BJ (cell line): Measurements from ENCODE around the gene PTPN23. TPM values are rescaled to one million over a fixed set of nuclear protein-coding genes. Genes with fewer than 3 reads are reported as not detected.

Experiments
- CTCF ChIA-PET: fragments of 350-600 bp; formaldehyde crosslinking; extraction: SDS; loops from one replicate; lab custom pipeline; 2021; ENCODE audit warnings: antibody characterized with exemption, inconsistent platforms; lab: Yijun Ruan, JAX
- POLR2A ChIA-PET: fragments of 300-600 bp; sonication (Branson Sonifier 250); formaldehyde crosslinking; extraction: SDS; loops from one replicate; lab custom pipeline; 2021; ENCODE audit warnings: antibody characterized with exemption; lab: Charles Lee
- DNase-seq: peaks from one replicate; pipeline ENCODE4 v3.0.0-alpha.2; 2011; ENCODE audit warnings: low read depth
- H3K27me3 ChIP-seq: 2 replicates; pipeline ENCODE4 v1.6.0; 2011; ENCODE audit warnings: low read length; ENCODE audit not compliant: control insufficient read depth, insufficient read depth
- H3K36me3 ChIP-seq: 2 replicates; pipeline ENCODE4 v1.5.1; 2011; ENCODE audit warnings: low read length; ENCODE audit not compliant: control insufficient read depth, insufficient read depth
- H3K4me3 ChIP-seq: 2 replicates; pipeline ENCODE4 v1.5.1; 2011; ENCODE audit warnings: low read depth, mild to moderate bottlenecking, control low read depth, low read length
- polyA plus RNA-seq: library from polyadenylated mRNA; depleted of rRNA; stranded (reverse); fragments of >200 nt; gene quantifications from 2 replicates; pipeline ENCODE4 v1.2.3, GENCODE V29; 2011
- TF ChIP-seq, protein P1 (sequence below): IDR thresholded peaks from 2 replicates; pipeline ENCODE4 v1.5.1; 2011; ENCODE audit warnings: low read depth, mild to moderate bottlenecking, control low read depth, inconsistent platforms, low read length, moderate library complexity; ENCODE audit not compliant: insufficient read depth

The PTPN23 gene
- polyA plus RNA-seq, 1 experiment = 2.5 TPM

DNA sequence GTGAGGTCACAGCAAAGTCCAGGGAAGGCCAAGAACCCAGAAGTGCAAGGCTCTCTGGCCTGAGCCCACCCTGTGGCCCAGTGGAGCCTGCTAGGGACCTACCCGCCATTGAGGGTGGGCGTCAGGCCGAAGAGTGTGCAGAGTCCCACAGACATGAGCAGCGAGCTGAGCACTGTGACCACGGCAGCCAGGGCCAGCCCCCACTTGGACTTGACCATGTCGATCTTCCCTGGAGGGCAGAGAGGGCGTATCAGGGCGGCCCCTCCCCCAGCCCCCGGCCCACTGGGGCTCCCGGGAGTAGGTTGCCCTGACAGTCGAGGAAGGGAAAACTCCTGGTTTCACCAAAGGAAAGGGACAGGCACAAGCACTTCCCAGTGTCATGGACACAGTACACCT is 44.6 kb downstream of the PTPN23 start:
- peaks cover 18% of the 10 kb centered on the region for H3K36me3 ChIP-seq
- ChIA-PET CTCF (interaction anchor here (6.0 kb wide), 1 partner anchor 50 kb away, joined by 71 read pairs; the partner anchor contains the start of gene SCAP), POLR2A (no interaction called here)
- no peak overlapping the region for H3K4me3 ChIP-seq
- H3K27me3 ChIP-seq = no peaks in the 10 kb centered on the region
- TF ChIP-seq, protein P1, sequence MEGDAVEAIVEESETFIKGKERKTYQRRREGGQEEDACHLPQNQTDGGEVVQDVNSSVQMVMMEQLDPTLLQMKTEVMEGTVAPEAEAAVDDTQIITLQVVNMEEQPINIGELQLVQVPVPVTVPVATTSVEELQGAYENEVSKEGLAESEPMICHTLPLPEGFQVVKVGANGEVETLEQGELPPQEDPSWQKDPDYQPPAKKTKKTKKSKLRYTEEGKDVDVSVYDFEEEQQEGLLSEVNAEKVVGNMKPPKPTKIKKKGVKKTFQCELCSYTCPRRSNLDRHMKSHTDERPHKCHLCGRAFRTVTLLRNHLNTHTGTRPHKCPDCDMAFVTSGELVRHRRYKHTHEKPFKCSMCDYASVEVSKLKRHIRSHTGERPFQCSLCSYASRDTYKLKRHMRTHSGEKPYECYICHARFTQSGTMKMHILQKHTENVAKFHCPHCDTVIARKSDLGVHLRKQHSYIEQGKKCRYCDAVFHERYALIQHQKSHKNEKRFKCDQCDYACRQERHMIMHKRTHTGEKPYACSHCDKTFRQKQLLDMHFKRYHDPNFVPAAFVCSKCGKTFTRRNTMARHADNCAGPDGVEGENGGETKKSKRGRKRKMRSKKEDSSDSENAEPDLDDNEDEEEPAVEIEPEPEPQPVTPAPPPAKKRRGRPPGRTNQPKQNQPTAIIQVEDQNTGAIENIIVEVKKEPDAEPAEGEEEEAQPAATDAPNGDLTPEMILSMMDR = no peak
- DNase-seq = no peak

DNA sequence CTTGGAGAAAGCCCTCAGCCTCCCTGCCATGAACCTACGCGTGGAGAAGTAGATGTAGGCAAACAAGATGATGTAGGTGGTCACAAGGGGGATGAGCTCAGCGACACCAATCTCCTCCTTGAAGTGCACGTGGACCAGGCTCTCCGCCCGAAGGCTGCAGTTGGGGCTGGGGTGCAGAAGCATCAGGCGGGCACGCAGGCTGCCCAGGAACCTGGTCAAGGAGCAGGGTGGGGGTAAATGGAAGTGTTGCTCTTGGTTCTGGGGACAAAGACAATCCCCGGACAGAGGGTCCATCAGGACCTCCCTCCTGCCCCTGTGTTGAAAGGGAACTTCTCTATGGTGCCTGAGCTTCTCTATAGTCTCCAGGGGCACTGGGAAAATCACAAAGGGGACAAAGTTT is 45.1 kb downstream of the PTPN23 start:
- no peak for DNase-seq
- peaks cover 17% of the 10 kb centered on the region for H3K36me3 ChIP-seq
- ChIA-PET CTCF (no interaction called here), POLR2A (no interaction called here)
- TF ChIP-seq, protein P1 = no peak
- no peaks in the 10 kb centered on the region for H3K27me3 ChIP-seq
- H3K4me3 ChIP-seq = no peak overlapping the region

DNA sequence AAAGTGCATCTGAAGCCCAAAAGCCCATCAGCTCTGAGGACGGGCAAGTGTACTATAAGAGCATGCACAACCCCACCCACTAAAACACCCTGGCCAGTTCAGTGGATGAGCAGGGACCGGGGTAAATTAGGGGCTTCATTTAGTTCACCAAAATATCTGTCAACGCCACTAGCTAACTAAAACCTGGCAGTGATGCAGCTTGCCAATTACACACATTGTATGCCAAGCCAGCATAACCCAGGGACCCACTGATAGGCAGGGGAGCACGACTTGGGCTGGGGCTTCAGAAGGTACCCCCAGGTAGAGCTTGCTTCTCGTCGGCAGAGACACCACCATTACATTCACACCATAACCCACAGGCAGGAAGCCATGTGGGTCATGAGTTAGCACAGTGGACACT is 47.0 kb downstream of the PTPN23 start:
- DNase-seq = no peak
- ChIA-PET POLR2A (interaction anchor here (0.5 kb wide), 1 partner anchor 451 kb away, joined by 3 read pairs; no protein-coding TSS in a partner anchor), CTCF (no interaction called here)

DNA sequence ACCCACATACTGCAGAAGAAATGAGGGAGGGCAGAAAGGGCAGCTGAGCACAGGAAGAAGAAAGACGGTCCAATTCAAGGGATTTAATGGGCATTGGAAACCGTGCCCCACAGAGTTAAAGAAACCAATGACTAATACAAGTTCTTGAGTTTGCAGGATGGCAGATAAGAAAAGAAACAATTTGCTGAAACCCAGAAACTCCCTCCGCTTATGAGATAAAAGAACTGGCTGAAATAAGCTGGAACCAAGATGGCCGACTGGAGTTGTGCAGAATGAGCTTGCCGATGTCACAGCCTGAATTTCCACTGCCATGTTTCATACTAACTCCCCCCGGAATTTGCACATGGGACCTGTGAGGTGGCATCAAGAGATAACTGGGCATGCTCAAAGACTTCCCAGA is 47.8 kb downstream of the PTPN23 start:
- ChIA-PET POLR2A (no interaction called here), CTCF (no interaction called here)
- Histone ChIP-seq H3K36me3 (peaks cover 13% of the 10 kb centered on the region), H3K4me3 (no peak overlapping the region), H3K27me3 (no peaks in the 10 kb centered on the region)
- no peak for DNase-seq
- TF ChIP-seq, protein P1 = no peak

More for the DNA sequence above, 47.0 kb downstream of the PTPN23 start:
- no peak overlapping the region for H3K4me3 ChIP-seq
- TF ChIP-seq, protein P1 = no peak
- H3K27me3 ChIP-seq = no peaks in the 10 kb centered on the region
- peaks cover 14% of the 10 kb centered on the region for H3K36me3 ChIP-seq

DNA sequence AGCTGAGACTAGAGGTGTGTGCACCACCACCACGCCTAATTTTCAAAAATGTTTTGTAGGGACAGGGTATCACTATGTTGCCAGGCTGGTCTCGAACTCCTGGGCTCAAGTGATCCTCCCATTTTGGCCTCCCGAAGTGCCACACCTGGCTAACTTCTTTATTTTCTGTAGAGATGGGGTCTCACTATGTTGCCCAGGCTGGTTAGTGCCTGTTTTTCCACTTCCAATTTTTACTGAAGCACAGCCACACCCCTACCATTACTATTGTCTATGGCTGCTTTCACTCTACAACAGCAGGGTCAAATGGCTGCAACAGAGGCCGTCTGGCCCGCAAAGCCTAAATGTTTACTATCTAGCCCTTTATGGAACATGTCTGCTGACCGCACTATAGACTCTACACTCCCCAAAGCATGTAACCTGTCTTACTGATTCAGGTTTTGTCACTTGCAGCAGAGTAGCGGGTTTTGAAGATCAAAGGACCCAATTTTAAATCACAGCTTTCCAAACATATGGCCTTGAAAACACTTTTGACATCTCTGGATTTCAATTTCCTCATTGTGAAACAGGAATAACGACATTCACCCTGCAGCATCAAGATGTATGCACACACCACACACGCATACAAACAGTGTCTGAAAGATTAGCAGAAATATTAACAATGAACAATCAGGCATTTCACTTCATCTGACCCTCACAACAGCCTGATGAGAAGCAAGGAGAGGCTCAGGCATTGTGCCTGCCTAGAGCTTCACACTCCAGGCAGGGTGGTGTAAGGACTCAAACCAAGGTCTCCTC is 48.9 kb downstream of the PTPN23 start:
- Histone ChIP-seq H3K27me3 (no peaks in the 10 kb centered on the region), H3K36me3 (peaks cover 16% of the 10 kb centered on the region), H3K4me3 (no peak overlapping the region)
- TF ChIP-seq, protein P1 = no peak
- no peak for DNase-seq
- ChIA-PET POLR2A (no interaction called here), CTCF (interaction anchor here (1.2 to 3.0 kb wide), 2 partner anchors 9 to 45 kb away, joined by 3 to 18 read pairs; no protein-coding TSS in a partner anchor)
